GM12874 (cell line): ENCODE measurements around the gene SLC30A3.

Experiments used
- CTCF ChIP-seq: IDR thresholded peaks from 2 replicates; pipeline ENCODE4 v1.5.1; 2011; ENCODE audit warnings: low read depth, mild to moderate bottlenecking, control low read depth, low read length, moderate library complexity; ENCODE audit not compliant: insufficient read depth

Gene SLC30A3

DNA sequence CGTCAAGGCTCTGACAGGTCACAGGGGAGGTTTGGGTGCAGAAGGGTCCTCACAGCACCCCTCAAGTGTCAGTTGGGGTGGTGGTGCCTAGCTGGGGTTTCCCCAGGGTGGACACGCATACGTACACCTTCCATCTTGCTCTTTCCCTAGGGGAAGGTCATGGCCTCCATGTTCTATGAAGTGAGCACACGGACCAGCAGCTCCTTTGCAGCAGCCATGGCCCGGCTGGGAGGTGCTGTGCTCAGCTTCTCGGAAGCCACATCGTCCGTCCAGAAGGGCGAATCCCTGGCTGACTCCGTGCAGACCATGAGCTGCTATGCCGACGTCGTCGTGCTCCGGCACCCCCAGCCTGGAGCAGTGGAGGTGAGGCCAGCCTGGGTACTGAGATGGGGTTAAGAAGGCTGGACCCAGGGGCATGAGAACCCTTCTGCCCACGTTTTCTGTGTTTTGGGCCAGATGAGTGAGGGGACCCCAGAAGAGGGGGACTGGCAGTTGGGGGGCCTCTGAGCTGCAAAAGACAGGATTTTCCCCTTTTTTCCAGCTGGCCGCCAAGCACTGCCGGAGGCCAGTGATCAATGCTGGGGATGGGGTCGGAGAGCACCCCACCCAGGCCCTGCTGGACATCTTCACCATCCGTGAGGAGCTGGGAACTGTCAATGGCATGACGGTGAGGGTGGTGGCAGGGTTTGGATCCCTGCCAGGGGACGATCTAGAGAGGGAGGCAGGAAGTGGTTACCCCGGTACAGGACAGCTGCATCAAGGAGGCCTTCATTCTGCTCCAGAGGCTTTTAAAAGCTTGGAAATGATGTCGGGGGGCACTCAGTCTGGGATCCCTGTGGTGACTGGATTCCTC lies 20.9 kb downstream of the SLC30A3 start:
- no peak for TF ChIP-seq CTCF

DNA sequence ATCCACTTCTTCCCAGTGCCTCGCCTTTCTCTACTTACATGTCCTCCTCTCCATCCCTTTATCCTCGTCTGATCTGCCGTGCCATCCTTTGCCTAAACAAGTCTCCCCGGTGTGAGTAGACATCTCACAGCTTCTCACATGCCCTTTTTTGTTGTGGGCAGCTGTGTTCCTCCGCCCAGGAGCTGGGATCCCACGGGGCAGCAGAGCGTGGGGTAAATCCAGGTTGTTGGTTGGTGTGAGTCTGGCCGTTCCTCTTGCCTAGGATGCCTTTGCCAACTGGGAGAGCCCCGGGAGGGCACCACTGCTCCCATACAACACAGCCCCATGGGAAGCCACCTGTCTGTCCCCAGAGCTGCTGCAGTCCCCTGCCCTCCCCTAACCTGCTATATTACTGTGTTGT lies 22.4 kb downstream of the SLC30A3 start:
- no peak for TF ChIP-seq CTCF

- TF ChIP-seq CTCF = no peak
These were observed 23.9 kb downstream of the SLC30A3 start for GRCh38 chr2:27238976-27239375.

GRCh38 chr2:27237341-27237945 lies 25.4 kb downstream of the SLC30A3 start:
- TF ChIP-seq CTCF = no peak

DNA sequence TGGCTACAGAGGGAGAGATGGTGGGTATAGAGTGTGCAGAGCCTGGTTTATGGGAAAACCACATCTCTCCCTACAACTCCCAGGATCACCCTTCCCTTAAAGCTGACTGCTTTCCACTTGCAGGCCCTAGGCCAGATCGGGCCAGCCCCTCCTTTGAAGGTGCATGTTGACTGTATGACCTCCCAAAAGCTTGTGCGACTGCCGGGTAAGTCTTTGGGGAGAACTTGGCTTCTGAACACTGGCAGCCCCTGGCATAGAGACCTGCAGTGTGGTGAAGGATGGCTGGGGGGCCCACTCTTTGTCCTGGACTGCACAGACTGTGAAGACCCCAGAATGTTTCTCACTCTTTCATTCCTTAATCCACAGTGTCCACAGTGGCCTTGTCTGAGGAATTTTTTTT lies 26.2 kb downstream of the SLC30A3 start:
- no peak for TF ChIP-seq CTCF

GRCh38 chr2:27236136-27236535 lies 26.7 kb downstream of the SLC30A3 start:
- TF ChIP-seq CTCF = no peak

GRCh38 chr2:27233341-27233740 lies 29.5 kb downstream of the SLC30A3 start:
- no peak for TF ChIP-seq CTCF
